Tibial nerve (tissue), 4 donors: ENCODE measurements around the gene PTPN7.

Source experiments
- CTCF ChIP-seq, 5 experiments: fragments of 200-600 bp in 3 of 5; fragments of 450-650 bp in 2 of 5; sonication (generic) in 3 of 5; IDR thresholded peaks; one replicate each; pipeline ENCODE4 v1.5.1; 2016 to 2019; ENCODE audit warnings: antibody characterized with exemption in 5 of 5, mild to moderate bottlenecking in 3 of 5, moderate library complexity in 2 of 5
- EP300 ChIP-seq, 2 donors: sonication (generic); formaldehyde crosslinking; IDR thresholded peaks; one replicate each; pipeline ENCODE4 v1.6.1; 2017; ENCODE audit warnings: antibody characterized with exemption in 2 of 2, mild to moderate bottlenecking in 1 of 2

- TF ChIP-seq CTCF (IDR thresholded peaks at IDR 0.05), result no peak
- TF ChIP-seq EP300 (IDR thresholded peaks at IDR 0.05), result no peak
Measured at GRCh38 chr1:202150187-202150586, 10.2 kb downstream of the PTPN7 start.
